OCI-LY1 (cell line): ENCODE measurements around the gene CCDC12.

Experiments
- H2AFZ ChIP-seq: fragments of 200-600 bp; sonication (generic), shearing (Covaris generic); 2 replicates; pipeline ENCODE4 v1.6.0; 2014; ENCODE audit warnings: antibody characterized with exemption, mild to moderate bottlenecking, low read length
- H3F3A ChIP-seq: fragments of 200-600 bp; sonication (generic), shearing (Covaris generic); 2 replicates; pipeline ENCODE4 v1.6.0; 2014; ENCODE audit warnings: mild to moderate bottlenecking, antibody characterized with exemption, low read length, moderate library complexity; ENCODE audit not compliant: insufficient read depth
- H3K27ac ChIP-seq: fragments of 200-600 bp; sonication (generic); 2 replicates; pipeline ENCODE4 v1.5.1; 2014; ENCODE audit warnings: low read length, mixed run types, mild to moderate bottlenecking, low read depth; ENCODE audit not compliant: poor library complexity, severe bottlenecking
- H3K27me3 ChIP-seq: fragments of 200-600 bp; sonication (generic); 2 replicates; pipeline ENCODE4 v1.6.0; 2014; ENCODE audit warnings: antibody characterized with exemption, mild to moderate bottlenecking, low read length, moderate library complexity; ENCODE audit not compliant: insufficient read depth
- H3K36me3 ChIP-seq: fragments of 200-600 bp; sonication (generic); 2 replicates; pipeline ENCODE4 v1.6.1; 2014; ENCODE audit warnings: mild to moderate bottlenecking, antibody characterized with exemption, low read length, moderate library complexity, mixed read lengths; ENCODE audit not compliant: insufficient read depth
- H3K4me1 ChIP-seq: fragments of 200-600 bp; sonication (generic); 2 replicates; pipeline ENCODE4 v1.5.1; 2014; ENCODE audit warnings: mild to moderate bottlenecking, low read length, moderate library complexity; ENCODE audit not compliant: insufficient read depth, severe bottlenecking
- H3K4me2 ChIP-seq: fragments of 200-600 bp; sonication (generic), shearing (Covaris generic); 2 replicates; pipeline ENCODE4 v1.6.1; 2014; ENCODE audit warnings: low read length
- H3K4me3 ChIP-seq: fragments of 200-600 bp; sonication (generic); 2 replicates; pipeline ENCODE4 v1.5.1; 2014; ENCODE audit warnings: low read length, low read depth, mild to moderate bottlenecking, mixed read lengths; ENCODE audit not compliant: poor library complexity, severe bottlenecking
- H3K79me2 ChIP-seq: fragments of 200-600 bp; shearing (Covaris generic); 2 replicates; pipeline ENCODE4 v1.6.1; 2016; ENCODE audit warnings: mixed run types, low read length, mixed read lengths; ENCODE audit not compliant: insufficient read depth
- H3K9ac ChIP-seq: fragments of 200-600 bp; sonication (generic), shearing (Covaris generic); 2 replicates; pipeline ENCODE4 v1.6.1; 2014; ENCODE audit warnings: mild to moderate bottlenecking, low read length, mixed read lengths
- H3K9me2 ChIP-seq: fragments of 200-600 bp; sonication (generic), shearing (Covaris generic); 2 replicates; pipeline ENCODE4 v1.6.1; 2014; ENCODE audit warnings: low read depth, mild to moderate bottlenecking, low read length, mixed read lengths
- H3K9me3 ChIP-seq: fragments of 200-600 bp; shearing (Covaris generic); 2 replicates; pipeline ENCODE4 v1.6.1; 2014; ENCODE audit warnings: low read length, mixed read lengths
- H4K20me1 ChIP-seq: fragments of 200-600 bp; sonication (generic), shearing (Covaris generic); 2 replicates; pipeline ENCODE4 v1.6.0; 2016; ENCODE audit warnings: mild to moderate bottlenecking, low read length; ENCODE audit not compliant: insufficient read depth
- EZH2 ChIP-seq: fragments of 200-600 bp; sonication (generic), shearing (Covaris generic); IDR thresholded peaks from 2 replicates; pipeline ENCODE4 v1.8.0; 2017; ENCODE audit warnings: borderline replicate concordance, mixed run types, mild to moderate bottlenecking, antibody characterized with exemption, low read length, moderate library complexity, mixed read lengths
- TF ChIP-seq, protein P1 (sequence below): fragments of 200-600 bp; sonication (generic), shearing (Covaris generic); IDR thresholded peaks from 2 replicates; pipeline ENCODE4 v1.5.1; 2017; ENCODE audit warnings: mild to moderate bottlenecking, antibody characterized with exemption, low read length, moderate library complexity, mixed read lengths

Gene CCDC12

DNA sequence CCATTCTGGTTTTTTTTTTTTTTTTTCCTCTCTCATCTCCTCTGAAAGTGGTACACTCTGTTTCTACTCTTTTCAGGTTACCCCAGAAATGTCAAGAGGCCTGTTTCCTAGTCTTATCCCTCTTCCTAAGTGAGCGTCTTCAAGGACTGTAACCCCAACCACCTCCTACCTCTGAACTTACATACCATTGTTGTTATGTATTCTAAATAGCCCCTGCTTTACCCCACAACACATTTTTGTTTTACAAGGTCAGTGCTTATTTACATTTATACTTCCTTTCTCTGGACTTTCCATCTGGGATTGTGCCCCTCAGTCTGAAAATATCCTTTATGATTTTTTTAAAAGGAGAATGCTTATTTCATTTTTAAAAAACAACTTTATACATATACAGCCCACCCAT is 60.3 kb downstream of the CCDC12 start:
- no peak overlapping the region for H3K4me2 ChIP-seq
- no peak overlapping the region for H2AFZ ChIP-seq
- no peak for TF ChIP-seq EZH2
- TF ChIP-seq, protein P1, sequence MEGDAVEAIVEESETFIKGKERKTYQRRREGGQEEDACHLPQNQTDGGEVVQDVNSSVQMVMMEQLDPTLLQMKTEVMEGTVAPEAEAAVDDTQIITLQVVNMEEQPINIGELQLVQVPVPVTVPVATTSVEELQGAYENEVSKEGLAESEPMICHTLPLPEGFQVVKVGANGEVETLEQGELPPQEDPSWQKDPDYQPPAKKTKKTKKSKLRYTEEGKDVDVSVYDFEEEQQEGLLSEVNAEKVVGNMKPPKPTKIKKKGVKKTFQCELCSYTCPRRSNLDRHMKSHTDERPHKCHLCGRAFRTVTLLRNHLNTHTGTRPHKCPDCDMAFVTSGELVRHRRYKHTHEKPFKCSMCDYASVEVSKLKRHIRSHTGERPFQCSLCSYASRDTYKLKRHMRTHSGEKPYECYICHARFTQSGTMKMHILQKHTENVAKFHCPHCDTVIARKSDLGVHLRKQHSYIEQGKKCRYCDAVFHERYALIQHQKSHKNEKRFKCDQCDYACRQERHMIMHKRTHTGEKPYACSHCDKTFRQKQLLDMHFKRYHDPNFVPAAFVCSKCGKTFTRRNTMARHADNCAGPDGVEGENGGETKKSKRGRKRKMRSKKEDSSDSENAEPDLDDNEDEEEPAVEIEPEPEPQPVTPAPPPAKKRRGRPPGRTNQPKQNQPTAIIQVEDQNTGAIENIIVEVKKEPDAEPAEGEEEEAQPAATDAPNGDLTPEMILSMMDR, result no peak
- H3K27ac ChIP-seq, result no peak overlapping the region
- peaks cover 8% of the 10 kb centered on the region; the same call in 1 of the 2 replicates for H3K9me3 ChIP-seq
- no peaks in the 10 kb centered on the region for H3K79me2 ChIP-seq
- H3K9ac ChIP-seq, result no peak overlapping the region
- H3K36me3 ChIP-seq, result peaks cover 52% of the 10 kb centered on the region
- H3K9me2 ChIP-seq, result no peaks in the 10 kb centered on the region
- no peaks in the 10 kb centered on the region for H4K20me1 ChIP-seq
- H3K27me3 ChIP-seq, result no peaks in the 10 kb centered on the region
- no peaks in the 10 kb centered on the region for H3K4me1 ChIP-seq
- H3F3A ChIP-seq, result no peaks in the 10 kb centered on the region
- no peak overlapping the region for H3K4me3 ChIP-seq

GRCh38 chr3:46915297-46915822 is 61.2 kb downstream of the CCDC12 start:
- Histone ChIP-seq H3K27me3 (no peaks in the 10 kb centered on the region), H4K20me1 (no peaks in the 10 kb centered on the region), H3K4me3 (no peak overlapping the region), H3K9ac (no peak overlapping the region), H3K9me2 (no peaks in the 10 kb centered on the region), H3K79me2 (no peaks in the 10 kb centered on the region), H2AFZ (no peak overlapping the region), H3K4me2 (no peak overlapping the region), H3K9me3 (peaks cover 8% of the 10 kb centered on the region; the same call in 1 of the 2 replicates), H3K27ac (no peak overlapping the region), H3K4me1 (no peaks in the 10 kb centered on the region), H3K36me3 (peaks cover 43% of the 10 kb centered on the region), H3F3A (no peaks in the 10 kb centered on the region)
- TF ChIP-seq EZH2, result no peak
- TF ChIP-seq, protein P1, result no peak

- Histone ChIP-seq H3K9me2 (no peaks in the 10 kb centered on the region), H3K4me1 (peaks cover under 1% of the 10 kb centered on the region), H3K36me3 (peaks cover 38% of the 10 kb centered on the region), H2AFZ (no peak overlapping the region), H4K20me1 (no peaks in the 10 kb centered on the region), H3K9ac (no peak overlapping the region), H3K9me3 (peaks cover 8% of the 10 kb centered on the region; the same call in 1 of the 2 replicates), H3F3A (no peaks in the 10 kb centered on the region), H3K27ac (no peak overlapping the region), H3K79me2 (no peaks in the 10 kb centered on the region), H3K27me3 (no peaks in the 10 kb centered on the region), H3K4me2 (no peak overlapping the region), H3K4me3 (no peak overlapping the region)
- TF ChIP-seq, protein P1, result no peak
- no peak for TF ChIP-seq EZH2
These were observed 61.7 kb downstream of the CCDC12 start for GRCh38 chr3:46914849-46915248.
